ENCODE data around the gene RUNDC3A.
A peak's percentile ranks its signal among the peaks of the same experiment; 100 is the strongest.

The RUNDC3A gene

DNA sequence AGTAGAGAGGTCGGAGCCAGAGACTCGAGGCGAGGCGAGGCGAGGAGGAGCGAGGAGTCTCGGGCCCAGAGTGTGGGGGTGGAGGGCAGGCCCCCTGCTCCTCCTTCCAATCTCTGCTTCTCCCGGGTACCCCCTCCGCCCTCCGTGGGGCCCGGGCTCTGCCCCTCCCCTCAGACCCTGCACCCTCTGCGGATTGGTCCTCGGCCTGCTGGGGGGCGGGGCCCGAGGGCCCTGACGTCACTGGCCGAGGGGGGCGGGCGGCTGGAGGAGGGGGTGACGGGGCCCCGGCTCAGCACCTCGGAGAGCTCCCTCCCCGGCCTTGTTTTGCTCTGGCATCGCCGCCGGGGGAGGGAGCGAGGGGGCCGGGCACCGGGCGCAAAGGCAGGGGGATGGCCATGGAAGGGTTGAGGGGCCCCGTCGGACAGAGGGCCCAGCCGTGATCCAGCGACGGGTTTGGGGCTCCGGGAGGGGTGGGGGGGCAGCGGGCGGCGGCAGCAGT is at the start of gene RUNDC3A:
TSS of gene RUNDC3A (plus strand) at position 282 of the 499 bp plus-strand sequence. CDS start 232 bp downstream, outside the sequence.
- Histone ChIP-seq H3K4me1 (ENCODE audit: control insufficient read depth in 2 of 2, insufficient read depth in 2 of 2, low read length in 2 of 2) (peaks cover 0 to 4% of the 10 kb centered on the region in 2 donors), H3K4me3 (ENCODE audit: low read length in 2 of 2) (peak within 1 kb of the TSS; percentile 50 to 52), H3K27ac (ENCODE audit: low read depth in 2 of 2, low read length in 2 of 2) (no peak within 1 kb of the TSS), H3K36me3 (ENCODE audit: control insufficient read depth in 2 of 2, insufficient read depth in 2 of 2, low read length in 2 of 2) (no peaks in the 10 kb centered on the region), H3K27me3 (ENCODE audit: control insufficient read depth in 2 of 2, insufficient read depth in 2 of 2, low read length in 2 of 2) (peaks cover 4 to 13% of the 10 kb centered on the region in 2 donors), H3K9me3 (ENCODE audit: control insufficient read depth in 2 of 2, low read length in 2 of 2) (no peaks in the 10 kb centered on the region), H3K9ac (ENCODE audit: low read depth in 1 of 2, low read length in 2 of 2) (no peak within 1 kb of the TSS)

GRCh38 chr17:44258811-44259351 is 49.5 kb upstream of the RUNDC3A start:
- no peaks in the 10 kb centered on the region for H3K9me3 ChIP-seq (ENCODE audit: control insufficient read depth in 2 of 2, low read length in 2 of 2)
- no peak overlapping the region for H3K4me3 ChIP-seq (ENCODE audit: low read length in 2 of 2)
- no peaks in the 10 kb centered on the region for H3K4me1 ChIP-seq (ENCODE audit: control insufficient read depth in 2 of 2, insufficient read depth in 2 of 2, low read length in 2 of 2)
- no peaks in the 10 kb centered on the region for H3K36me3 ChIP-seq (ENCODE audit: control insufficient read depth in 2 of 2, insufficient read depth in 2 of 2, low read length in 2 of 2)
- no peak overlapping the region for H3K27ac ChIP-seq (ENCODE audit: low read depth in 2 of 2, low read length in 2 of 2)
- H3K9ac ChIP-seq (ENCODE audit: low read depth in 1 of 2, low read length in 2 of 2), result no peak overlapping the region
- H3K27me3 ChIP-seq (ENCODE audit: control insufficient read depth in 2 of 2, insufficient read depth in 2 of 2, low read length in 2 of 2), result no peaks in the 10 kb centered on the region

DNA sequence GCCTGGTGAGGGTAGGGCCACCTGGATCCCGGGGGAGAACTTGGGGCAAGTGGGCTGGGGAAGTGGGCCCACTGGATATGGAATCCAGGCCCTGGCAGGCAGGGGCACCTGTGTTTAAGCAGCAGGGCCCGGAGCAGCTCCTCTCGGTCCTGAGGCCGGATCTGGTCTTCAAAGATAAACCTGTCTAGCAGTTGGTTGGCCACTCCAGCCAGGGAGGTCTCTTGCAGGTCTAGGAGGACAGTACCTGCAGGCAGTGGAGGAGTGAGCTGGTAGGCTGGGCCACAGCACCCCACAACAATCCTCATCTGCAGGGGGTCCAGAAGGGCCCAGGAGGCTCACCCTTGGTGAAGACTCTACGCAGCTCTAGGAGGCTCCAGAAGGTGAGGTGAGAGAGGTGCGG is 48.1 kb upstream of the RUNDC3A start:
- no peaks in the 10 kb centered on the region for H3K9me3 ChIP-seq (ENCODE audit: control insufficient read depth in 2 of 2, low read length in 2 of 2)
- H3K27ac ChIP-seq (ENCODE audit: low read depth in 2 of 2, low read length in 2 of 2), result no peak overlapping the region
- H3K4me1 ChIP-seq (ENCODE audit: control insufficient read depth in 2 of 2, insufficient read depth in 2 of 2, low read length in 2 of 2), result no peaks in the 10 kb centered on the region
- no peaks in the 10 kb centered on the region for H3K36me3 ChIP-seq (ENCODE audit: control insufficient read depth in 2 of 2, insufficient read depth in 2 of 2, low read length in 2 of 2)
- no peaks in the 10 kb centered on the region for H3K27me3 ChIP-seq (ENCODE audit: control insufficient read depth in 2 of 2, insufficient read depth in 2 of 2, low read length in 2 of 2)
- no peak overlapping the region for H3K4me3 ChIP-seq (ENCODE audit: low read length in 2 of 2)
- no peak overlapping the region for H3K9ac ChIP-seq (ENCODE audit: low read depth in 1 of 2, low read length in 2 of 2)

GRCh38 chr17:44262654-44263225 is 45.7 kb upstream of the RUNDC3A start:
- H3K36me3 ChIP-seq (ENCODE audit: control insufficient read depth in 2 of 2, insufficient read depth in 2 of 2, low read length in 2 of 2), result no peaks in the 10 kb centered on the region
- no peak overlapping the region for H3K27ac ChIP-seq (ENCODE audit: low read depth in 2 of 2, low read length in 2 of 2)
- no peak overlapping the region for H3K4me3 ChIP-seq (ENCODE audit: low read length in 2 of 2)
- H3K4me1 ChIP-seq (ENCODE audit: control insufficient read depth in 2 of 2, insufficient read depth in 2 of 2, low read length in 2 of 2), result no peaks in the 10 kb centered on the region
- no peaks in the 10 kb centered on the region for H3K9me3 ChIP-seq (ENCODE audit: control insufficient read depth in 2 of 2, low read length in 2 of 2)
- no peaks in the 10 kb centered on the region for H3K27me3 ChIP-seq (ENCODE audit: control insufficient read depth in 2 of 2, insufficient read depth in 2 of 2, low read length in 2 of 2)
- no peak overlapping the region for H3K9ac ChIP-seq (ENCODE audit: low read depth in 1 of 2, low read length in 2 of 2)

DNA sequence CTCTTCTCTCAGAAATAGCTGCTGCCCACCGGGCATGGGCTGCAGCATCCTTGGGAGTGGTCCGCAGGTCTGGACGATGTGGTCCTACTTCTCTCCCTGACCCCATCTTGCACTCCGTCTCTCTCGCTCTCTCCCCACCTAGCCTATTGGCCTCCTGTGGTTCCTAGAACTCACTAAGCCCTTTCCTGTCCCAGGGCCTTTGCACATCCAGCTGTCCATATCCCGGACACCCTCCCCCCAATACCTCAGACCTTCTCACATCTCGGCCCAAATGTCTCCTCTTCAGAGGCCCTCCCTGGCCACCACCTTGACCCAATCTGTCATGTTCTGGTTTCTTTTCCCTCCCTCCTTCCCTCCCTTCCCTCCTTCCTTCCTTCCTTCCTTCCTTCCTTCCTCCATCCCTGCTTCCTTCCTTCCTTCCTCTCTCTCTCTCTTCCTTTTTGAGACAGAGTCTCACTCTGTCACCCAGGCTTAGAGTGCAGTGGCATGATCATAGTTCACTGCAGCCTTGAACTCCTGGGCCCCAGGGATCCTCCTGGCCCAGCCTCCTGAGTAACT is 45.0 kb upstream of the RUNDC3A start:
- Histone ChIP-seq H3K9ac (ENCODE audit: low read depth in 1 of 2, low read length in 2 of 2) (no peak overlapping the region), H3K27ac (ENCODE audit: low read depth in 2 of 2, low read length in 2 of 2) (no peak overlapping the region), H3K27me3 (ENCODE audit: control insufficient read depth in 2 of 2, insufficient read depth in 2 of 2, low read length in 2 of 2) (no peaks in the 10 kb centered on the region), H3K36me3 (ENCODE audit: control insufficient read depth in 2 of 2, insufficient read depth in 2 of 2, low read length in 2 of 2) (no peaks in the 10 kb centered on the region), H3K9me3 (ENCODE audit: control insufficient read depth in 2 of 2, low read length in 2 of 2) (no peaks in the 10 kb centered on the region), H3K4me1 (ENCODE audit: control insufficient read depth in 2 of 2, insufficient read depth in 2 of 2, low read length in 2 of 2) (no peaks in the 10 kb centered on the region), H3K4me3 (ENCODE audit: low read length in 2 of 2) (no peak overlapping the region)

DNA sequence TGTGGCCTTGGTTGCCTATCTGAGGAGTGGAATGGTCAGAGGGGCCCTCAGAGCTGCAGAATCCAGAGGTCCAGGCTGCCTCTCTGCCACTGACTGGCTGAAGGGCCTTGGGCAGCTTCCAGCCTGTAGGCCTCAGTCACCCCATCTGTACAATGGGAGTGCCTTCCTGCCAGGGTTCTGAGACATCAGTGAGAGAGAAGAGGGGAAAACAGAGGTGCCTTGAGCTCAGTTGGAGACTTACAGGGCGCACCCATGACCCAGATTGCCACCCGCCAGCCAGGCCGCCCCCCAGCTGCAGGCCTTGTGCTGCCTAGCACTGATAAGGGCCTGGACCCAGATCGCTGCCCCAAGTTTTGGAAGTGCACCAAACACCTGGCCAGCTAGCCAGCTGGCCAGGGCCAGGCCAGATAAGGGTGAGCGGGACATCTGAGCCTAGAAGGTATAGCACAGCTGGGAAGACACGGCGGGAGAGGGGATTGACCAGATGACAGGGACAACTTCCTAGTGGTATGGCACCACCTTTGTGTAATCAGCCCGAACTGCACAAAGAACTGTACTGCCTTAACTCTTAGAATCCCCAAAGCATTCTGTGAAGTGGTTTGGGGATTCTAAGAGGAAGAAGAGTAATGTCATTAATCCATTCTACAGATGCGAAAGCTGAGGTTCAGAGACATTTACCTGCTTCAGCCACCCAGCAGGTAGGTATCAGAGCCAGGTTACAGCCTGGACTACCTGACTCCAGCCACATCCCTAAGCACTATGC is 41.8 kb upstream of the RUNDC3A start:
- no peaks in the 10 kb centered on the region for H3K27me3 ChIP-seq (ENCODE audit: control insufficient read depth in 2 of 2, insufficient read depth in 2 of 2, low read length in 2 of 2)
- H3K4me3 ChIP-seq (ENCODE audit: low read length in 2 of 2), result no peak overlapping the region
- no peaks in the 10 kb centered on the region for H3K36me3 ChIP-seq (ENCODE audit: control insufficient read depth in 2 of 2, insufficient read depth in 2 of 2, low read length in 2 of 2)
- no peak overlapping the region for H3K9ac ChIP-seq (ENCODE audit: low read depth in 1 of 2, low read length in 2 of 2)
- H3K27ac ChIP-seq (ENCODE audit: low read depth in 2 of 2, low read length in 2 of 2), result no peak overlapping the region
- H3K4me1 ChIP-seq (ENCODE audit: control insufficient read depth in 2 of 2, insufficient read depth in 2 of 2, low read length in 2 of 2), result no peaks in the 10 kb centered on the region
- no peaks in the 10 kb centered on the region for H3K9me3 ChIP-seq (ENCODE audit: control insufficient read depth in 2 of 2, low read length in 2 of 2)

DNA sequence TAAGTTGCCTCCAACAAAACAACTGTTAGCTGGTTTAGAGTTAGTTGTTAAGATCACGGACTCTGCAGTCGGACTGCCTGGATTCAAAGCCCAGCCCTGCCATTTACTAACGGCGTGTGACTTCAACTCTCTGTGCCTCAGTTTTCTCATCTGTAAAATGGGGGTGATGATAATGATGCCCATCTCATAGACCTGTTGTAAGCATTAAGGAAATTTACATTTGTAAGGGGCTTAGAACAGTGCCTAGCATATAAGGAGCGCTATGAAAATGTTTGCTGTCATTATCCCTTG is 41.3 kb upstream of the RUNDC3A start:
- peaks cover 0 to 2% of the 10 kb centered on the region in 2 donors for H3K27me3 ChIP-seq (ENCODE audit: control insufficient read depth in 2 of 2, insufficient read depth in 2 of 2, low read length in 2 of 2)
- H3K4me1 ChIP-seq (ENCODE audit: control insufficient read depth in 2 of 2, insufficient read depth in 2 of 2, low read length in 2 of 2), result no peaks in the 10 kb centered on the region
- no peaks in the 10 kb centered on the region for H3K36me3 ChIP-seq (ENCODE audit: control insufficient read depth in 2 of 2, insufficient read depth in 2 of 2, low read length in 2 of 2)
- no peak overlapping the region for H3K9ac ChIP-seq (ENCODE audit: low read depth in 1 of 2, low read length in 2 of 2)
- no peak overlapping the region for H3K4me3 ChIP-seq (ENCODE audit: low read length in 2 of 2)
- no peak overlapping the region for H3K27ac ChIP-seq (ENCODE audit: low read depth in 2 of 2, low read length in 2 of 2)
- no peaks in the 10 kb centered on the region for H3K9me3 ChIP-seq (ENCODE audit: control insufficient read depth in 2 of 2, low read length in 2 of 2)

DNA sequence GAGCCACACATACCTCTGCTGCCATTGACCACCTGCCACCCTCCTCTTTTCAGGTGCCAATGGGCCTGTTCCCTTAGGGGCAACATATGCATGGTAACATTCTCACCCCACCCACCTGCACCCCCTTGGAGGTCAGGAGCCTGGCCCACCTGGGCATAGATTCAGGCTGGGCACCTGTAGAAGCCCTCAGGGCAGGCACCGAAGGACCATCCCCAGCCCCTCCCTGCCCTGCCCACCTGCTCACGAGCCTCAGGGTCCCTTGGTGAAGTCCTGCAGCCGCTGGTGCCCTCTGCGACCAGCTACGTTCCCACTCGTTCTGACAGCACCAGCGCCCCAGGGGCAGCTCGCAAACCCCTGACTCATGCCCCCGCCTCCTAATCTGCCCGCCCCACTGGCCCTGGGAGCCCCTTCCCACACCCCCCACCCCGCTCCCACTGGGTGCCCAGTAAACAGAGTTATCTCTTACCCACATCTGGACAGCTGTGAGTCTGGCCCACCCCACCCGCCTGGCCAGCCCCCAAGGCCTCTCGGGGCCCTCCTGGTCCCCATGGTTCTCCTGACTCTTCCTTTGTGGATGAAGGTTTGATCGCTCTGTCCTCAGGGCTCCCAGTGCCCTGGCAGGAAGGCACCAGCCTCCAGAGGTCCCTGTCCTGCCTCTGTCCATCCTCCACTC is 40.4 kb upstream of the RUNDC3A start, which contains the start of gene SLC4A1:
TSS of gene SLC4A1 (minus strand) at position 318 of the 673 bp plus-strand sequence. CDS start 5,269 bp downstream, outside the sequence.
- no peaks in the 10 kb centered on the region for H3K36me3 ChIP-seq (ENCODE audit: control insufficient read depth in 2 of 2, insufficient read depth in 2 of 2, low read length in 2 of 2)
- H3K9ac ChIP-seq (ENCODE audit: low read depth in 1 of 2, low read length in 2 of 2), result no peak within 1 kb of the TSS
- H3K4me3 ChIP-seq (ENCODE audit: low read length in 2 of 2), result no peak within 1 kb of the TSS
- H3K27ac ChIP-seq (ENCODE audit: low read depth in 2 of 2, low read length in 2 of 2), result no peak within 1 kb of the TSS
- H3K9me3 ChIP-seq (ENCODE audit: control insufficient read depth in 2 of 2, low read length in 2 of 2), result no peaks in the 10 kb centered on the region
- H3K27me3 ChIP-seq (ENCODE audit: control insufficient read depth in 2 of 2, insufficient read depth in 2 of 2, low read length in 2 of 2), result peaks cover 0 to 5% of the 10 kb centered on the region in 2 donors
- H3K4me1 ChIP-seq (ENCODE audit: control insufficient read depth in 2 of 2, insufficient read depth in 2 of 2, low read length in 2 of 2), result no peaks in the 10 kb centered on the region

DNA sequence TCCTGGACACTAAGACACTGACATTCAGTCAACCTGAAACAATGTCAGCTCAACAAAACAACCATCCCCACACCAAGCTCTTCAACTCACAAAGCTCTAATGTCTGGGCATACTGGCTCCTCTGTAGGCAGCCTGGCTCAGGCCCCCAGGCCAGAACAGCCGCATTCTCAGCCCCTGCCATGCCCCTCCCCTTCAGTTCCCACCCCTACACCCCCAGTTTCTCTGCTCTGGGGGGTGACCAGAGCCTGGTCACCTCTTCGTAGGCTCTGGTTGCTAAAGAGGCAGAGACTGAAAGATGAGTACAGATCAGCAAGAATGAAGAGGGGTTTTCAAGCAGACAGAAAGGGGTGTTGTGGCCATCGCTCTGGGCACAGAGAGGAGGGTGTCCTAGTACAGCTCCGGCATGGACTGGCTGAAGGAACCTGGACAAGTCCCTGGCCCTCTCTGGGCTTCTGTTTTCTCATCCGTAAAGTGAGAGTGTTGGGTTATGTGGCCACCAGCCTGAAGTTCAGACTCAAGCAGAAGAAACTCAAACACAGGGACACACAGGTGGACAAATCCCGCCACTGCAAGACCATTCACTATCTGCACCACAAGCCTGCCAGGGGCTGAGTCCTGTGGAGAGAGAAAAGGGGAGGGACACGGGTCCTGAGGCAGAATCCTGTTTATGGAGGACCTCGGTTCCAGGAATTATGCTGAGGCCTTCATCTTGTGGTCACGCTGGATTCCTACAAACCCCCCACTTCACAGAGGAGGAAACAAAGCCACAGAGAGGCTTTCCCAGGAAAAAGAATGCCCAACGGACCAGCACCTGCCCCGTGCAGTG is 39.5 kb upstream of the RUNDC3A start:
- H3K27me3 ChIP-seq (ENCODE audit: control insufficient read depth in 2 of 2, insufficient read depth in 2 of 2, low read length in 2 of 2), result peaks cover 0 to 5% of the 10 kb centered on the region in 2 donors
- no peak overlapping the region for H3K27ac ChIP-seq (ENCODE audit: low read depth in 2 of 2, low read length in 2 of 2)
- H3K4me3 ChIP-seq (ENCODE audit: low read length in 2 of 2), result no peak overlapping the region
- H3K4me1 ChIP-seq (ENCODE audit: control insufficient read depth in 2 of 2, insufficient read depth in 2 of 2, low read length in 2 of 2), result no peaks in the 10 kb centered on the region
- H3K36me3 ChIP-seq (ENCODE audit: control insufficient read depth in 2 of 2, insufficient read depth in 2 of 2, low read length in 2 of 2), result no peaks in the 10 kb centered on the region
- H3K9ac ChIP-seq (ENCODE audit: low read depth in 1 of 2, low read length in 2 of 2), result no peak overlapping the region
- no peaks in the 10 kb centered on the region for H3K9me3 ChIP-seq (ENCODE audit: control insufficient read depth in 2 of 2, low read length in 2 of 2)
